Fibroblast of the aortic adventitia (primary cell): ENCODE data around the gene ANLN. TPM values are rescaled to one million over a fixed set of nuclear protein-coding genes. Genes with fewer than 3 reads are reported as not detected.
"Not testable (repeated sequence)": the region's sequence is repeated elsewhere in the genome, so short reads cannot be mapped to it uniquely, and the experiment has no call there.

ENCODE experiments used
- DNase-seq: peaks from one replicate; pipeline ENCODE4 v3.0.0-alpha.2; 2010; ENCODE audit warnings: low read depth
- H3K4me3 ChIP-seq: 2 replicates; pipeline ENCODE4 v1.5.1; 2011; ENCODE audit warnings: low read depth, mild to moderate bottlenecking, control low read depth, low read length, moderate library complexity
- CTCF ChIP-seq: IDR thresholded peaks from 2 replicates; pipeline ENCODE4 v1.5.1; 2011; ENCODE audit warnings: mild to moderate bottlenecking, low read length, control low read depth, inconsistent platforms; ENCODE audit not compliant: insufficient read depth
- total RNA-seq: library from RNA; depleted of rRNA; stranded (reverse); fragments of >200 nt; gene quantifications from 2 replicates; pipeline ENCODE4 v1.2.3, GENCODE V29; 2012; ENCODE audit warnings: low replicate concordance

The ANLN gene
- total RNA-seq, 1 donor, result 171 TPM

- H3K4me3 ChIP-seq, result no peak overlapping the region
- DNase-seq, result no peak
- no peak for TF ChIP-seq CTCF
These were observed 94.6 kb downstream of the ANLN start for GRCh38 chr7:36484265-36484664.

- DNase-seq, result no peak
- no peak for TF ChIP-seq CTCF
- no peak overlapping the region for H3K4me3 ChIP-seq
These were observed 96.7 kb downstream of the ANLN start for GRCh38 chr7:36486336-36486735.

- peak; percentile 79 for DNase-seq
- TF ChIP-seq CTCF, result peak; percentile 82
- no peak overlapping the region for H3K4me3 ChIP-seq
These were observed 98.2 kb downstream of the ANLN start for GRCh38 chr7:36487756-36488336.

GRCh38 chr7:36488672-36489071, 99.0 kb downstream of the ANLN start:
- not testable (repeated sequence) for DNase-seq, H3K4me3 ChIP-seq

- no peak for TF ChIP-seq CTCF
- peak; percentile 55 for DNase-seq
- no peak overlapping the region for H3K4me3 ChIP-seq
These were observed 100.8 kb downstream of the ANLN start for GRCh38 chr7:36490419-36490830.

- no peak for DNase-seq
- H3K4me3 ChIP-seq, result no peak overlapping the region
- no peak for TF ChIP-seq CTCF
These were observed 101.7 kb downstream of the ANLN start for GRCh38 chr7:36491317-36491716.

GRCh38 chr7:36496576-36496975, 106.9 kb downstream of the ANLN start:
- DNase-seq, result no peak
- no peak for TF ChIP-seq CTCF
- no peak overlapping the region for H3K4me3 ChIP-seq

- DNase-seq, result peak; percentile 29
- not testable (repeated sequence) for H3K4me3 ChIP-seq
These were observed 107.5 kb downstream of the ANLN start for GRCh38 chr7:36497176-36497575.
